ENCODE data around the gene AP3B2.
A peak's percentile ranks its signal among the peaks of the same experiment; 100 is the strongest.
"Not testable (repeated sequence)": the region's sequence is repeated elsewhere in the genome, so short reads cannot be mapped to it uniquely, and the experiment has no call there.

AP3B2 gene

GRCh38 chr15:82709421-82710207, at the start of gene AP3B2:
Gene AP3B2 (minus strand): TSS chr15:82709875. CDS start chr15:82709706, 169 bp downstream.
- peak; percentile 75 for DNase-seq

GRCh38 chr15:82751308-82751707, 41.6 kb upstream of the AP3B2 start:
- DNase-seq = no peak

- no peak for DNase-seq
Measured at GRCh38 chr15:82750831-82751180, 41.1 kb upstream of the AP3B2 start.

- DNase-seq = peak; percentile 93
Measured at GRCh38 chr15:82749951-82750830, 40.5 kb upstream of the AP3B2 start.

- no peak for DNase-seq
Measured at GRCh38 chr15:82748315-82748714, 38.6 kb upstream of the AP3B2 start.

- DNase-seq = no peak
Measured at GRCh38 chr15:82743810-82744209, 34.1 kb upstream of the AP3B2 start.

- DNase-seq = no peak
Measured at GRCh38 chr15:82742134-82742533, 32.5 kb upstream of the AP3B2 start.

GRCh38 chr15:82739086-82739485, 29.4 kb upstream of the AP3B2 start:
- DNase-seq = no peak

GRCh38 chr15:82737975-82738374, 28.3 kb upstream of the AP3B2 start:
- no peak for DNase-seq

GRCh38 chr15:82731527-82731926, 21.9 kb upstream of the AP3B2 start:
- peak; percentile 34 for DNase-seq

- DNase-seq = no peak
Measured at GRCh38 chr15:82730022-82730530, 20.4 kb upstream of the AP3B2 start.

GRCh38 chr15:82726816-82727215, 17.1 kb upstream of the AP3B2 start:
- DNase-seq = no peak

- no peak for DNase-seq
Measured at GRCh38 chr15:82715003-82715402, 5.3 kb upstream of the AP3B2 start.

- no peak for DNase-seq
Measured at GRCh38 chr15:82714016-82714415, 4.3 kb upstream of the AP3B2 start.

GRCh38 chr15:82712036-82712435, 2.4 kb upstream of the AP3B2 start:
- DNase-seq = no peak

GRCh38 chr15:82710926-82711490, 1.3 kb upstream of the AP3B2 start:
- DNase-seq = no peak

GRCh38 chr15:82710208-82710555, 507 bp upstream of the AP3B2 start:
- no peak for DNase-seq

GRCh38 chr15:82709081-82709420, 624 bp downstream of the AP3B2 start:
- DNase-seq = no peak

- not testable (repeated sequence) for DNase-seq
Measured at GRCh38 chr15:82705856-82706255, 3.8 kb downstream of the AP3B2 start.

- no peak for DNase-seq
Measured at GRCh38 chr15:82699726-82700125, 9.9 kb downstream of the AP3B2 start.

GRCh38 chr15:82698711-82699345, 10.8 kb downstream of the AP3B2 start:
- no peak for DNase-seq

GRCh38 chr15:82697735-82698407, 11.8 kb downstream of the AP3B2 start:
- DNase-seq = no peak

GRCh38 chr15:82692171-82692570, 17.5 kb downstream of the AP3B2 start:
- no peak for DNase-seq

All from activated CD4-positive, alpha-beta T cell treated with anti-CD3 and anti-CD28 coated beads, Interleukin-2, amount 50 U/mL, for 16 hours (primary cell).